K562 (cell line): ENCODE results near the gene PTPMT1. TPM values are rescaled to one million over a fixed set of nuclear protein-coding genes. Genes with fewer than 3 reads are reported as not detected.

Source experiments
- CREB5 ChIP-seq: fragments of 250-450 bp; sonication (Bioruptor Pico); IDR thresholded peaks from 2 replicates; pipeline ENCODE4 v1.5.0; 2020; ENCODE audit warnings: mild to moderate bottlenecking
- DACH1 ChIP-seq: fragments of 450-650 bp; IDR thresholded peaks from 2 replicates; pipeline ENCODE4 v1.6.1; 2018; ENCODE audit not compliant: partially characterized antibody
- ETV5 ChIP-seq: sonication (generic); formaldehyde crosslinking; IDR thresholded peaks from 2 replicates; pipeline ENCODE4 v1.4.0; 2020; ENCODE audit warnings: low read depth, mild to moderate bottlenecking, missing genetic modification reagents
- TCF7 ChIP-seq: sonication (generic); IDR thresholded peaks from 2 replicates; pipeline ENCODE4 v1.6.1; 2016; ENCODE audit warnings: antibody characterized with exemption, borderline replicate concordance
- ZC3H8 ChIP-seq: fragments of 450-650 bp; IDR thresholded peaks from 2 replicates; pipeline ENCODE4 v1.6.1; 2017
- polyA plus RNA-seq, 8 experiments: library from polyadenylated mRNA; depleted of rRNA in 4 of 8; stranded (reverse) in 5 of 8; unstranded in 3 of 8; fragments of >200 nt; fragmentation: Nextera tagmentation in 2 of 8; fragmentation: Illumina TruSeq in 1 of 8; extraction: Ambion mirVana in 2 of 8; extraction: Trizol in 1 of 8; gene quantifications; 2 replicates each; pipeline versions ENCODE4 v1.2.1 to v1.2.3, GENCODE V29; 2011 to 2014; ENCODE audit warnings: inconsistent platforms in 1 of 8, missing spikeins in 1 of 8
- total RNA-seq, 7 experiments: library from RNA; depleted of rRNA in 6 of 7; stranded (reverse); fragments of >200 nt in 6 of 7; fragmentation: Illumina TruSeq in 2 of 7; extraction: Trizol in 2 of 7; gene quantifications; 2 replicates each; pipeline versions ENCODE4 v1.2.1 to v1.2.3, GENCODE V29; 2011 to 2021; ENCODE audit warnings: low replicate concordance in 1 of 7
- TF ChIP-seq, protein P1 (sequence below): IDR thresholded peaks from 2 replicates; pipeline ENCODE4 v1.6.1; 2014; ENCODE audit warnings: antibody characterized with exemption
- TF ChIP-seq, protein P2 (sequence below): fragments of 450-650 bp; IDR thresholded peaks from 2 replicates; pipeline ENCODE4 v1.6.1; 2016; ENCODE audit warnings: low read depth
- TF ChIP-seq, protein P3 (sequence below): fragments of 450-650 bp; IDR thresholded peaks from 2 replicates; pipeline ENCODE4 v1.6.1; 2016; ENCODE audit warnings: antibody characterized with exemption
- TF ChIP-seq, protein P4 (sequence below): fragments of 250-450 bp; sonication (Bioruptor Pico); IDR thresholded peaks from 2 replicates; pipeline ENCODE4 v1.5.0; 2021; ENCODE audit warnings: mild to moderate bottlenecking, borderline replicate concordance

Gene PTPMT1
- total and polyA plus RNA-seq, 9 of the 15 experiments (the other 6 are each of a cell fraction or from before 2014, with no cell fraction given) = 10.4 to 140 (median 67.2) TPM

GRCh38 chr11:47552566-47553405 is 12.6 kb upstream of the PTPMT1 start, which contains the start of gene CELF1 (continued):
- TF ChIP-seq, protein P1, sequence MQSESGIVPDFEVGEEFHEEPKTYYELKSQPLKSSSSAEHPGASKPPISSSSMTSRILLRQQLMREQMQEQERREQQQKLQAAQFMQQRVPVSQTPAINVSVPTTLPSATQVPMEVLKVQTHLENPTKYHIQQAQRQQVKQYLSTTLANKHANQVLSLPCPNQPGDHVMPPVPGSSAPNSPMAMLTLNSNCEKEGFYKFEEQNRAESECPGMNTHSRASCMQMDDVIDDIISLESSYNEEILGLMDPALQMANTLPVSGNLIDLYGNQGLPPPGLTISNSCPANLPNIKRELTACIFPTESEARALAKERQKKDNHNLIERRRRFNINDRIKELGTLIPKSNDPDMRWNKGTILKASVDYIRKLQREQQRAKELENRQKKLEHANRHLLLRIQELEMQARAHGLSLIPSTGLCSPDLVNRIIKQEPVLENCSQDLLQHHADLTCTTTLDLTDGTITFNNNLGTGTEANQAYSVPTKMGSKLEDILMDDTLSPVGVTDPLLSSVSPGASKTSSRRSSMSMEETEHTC = no peak
- TF ChIP-seq, protein P2, sequence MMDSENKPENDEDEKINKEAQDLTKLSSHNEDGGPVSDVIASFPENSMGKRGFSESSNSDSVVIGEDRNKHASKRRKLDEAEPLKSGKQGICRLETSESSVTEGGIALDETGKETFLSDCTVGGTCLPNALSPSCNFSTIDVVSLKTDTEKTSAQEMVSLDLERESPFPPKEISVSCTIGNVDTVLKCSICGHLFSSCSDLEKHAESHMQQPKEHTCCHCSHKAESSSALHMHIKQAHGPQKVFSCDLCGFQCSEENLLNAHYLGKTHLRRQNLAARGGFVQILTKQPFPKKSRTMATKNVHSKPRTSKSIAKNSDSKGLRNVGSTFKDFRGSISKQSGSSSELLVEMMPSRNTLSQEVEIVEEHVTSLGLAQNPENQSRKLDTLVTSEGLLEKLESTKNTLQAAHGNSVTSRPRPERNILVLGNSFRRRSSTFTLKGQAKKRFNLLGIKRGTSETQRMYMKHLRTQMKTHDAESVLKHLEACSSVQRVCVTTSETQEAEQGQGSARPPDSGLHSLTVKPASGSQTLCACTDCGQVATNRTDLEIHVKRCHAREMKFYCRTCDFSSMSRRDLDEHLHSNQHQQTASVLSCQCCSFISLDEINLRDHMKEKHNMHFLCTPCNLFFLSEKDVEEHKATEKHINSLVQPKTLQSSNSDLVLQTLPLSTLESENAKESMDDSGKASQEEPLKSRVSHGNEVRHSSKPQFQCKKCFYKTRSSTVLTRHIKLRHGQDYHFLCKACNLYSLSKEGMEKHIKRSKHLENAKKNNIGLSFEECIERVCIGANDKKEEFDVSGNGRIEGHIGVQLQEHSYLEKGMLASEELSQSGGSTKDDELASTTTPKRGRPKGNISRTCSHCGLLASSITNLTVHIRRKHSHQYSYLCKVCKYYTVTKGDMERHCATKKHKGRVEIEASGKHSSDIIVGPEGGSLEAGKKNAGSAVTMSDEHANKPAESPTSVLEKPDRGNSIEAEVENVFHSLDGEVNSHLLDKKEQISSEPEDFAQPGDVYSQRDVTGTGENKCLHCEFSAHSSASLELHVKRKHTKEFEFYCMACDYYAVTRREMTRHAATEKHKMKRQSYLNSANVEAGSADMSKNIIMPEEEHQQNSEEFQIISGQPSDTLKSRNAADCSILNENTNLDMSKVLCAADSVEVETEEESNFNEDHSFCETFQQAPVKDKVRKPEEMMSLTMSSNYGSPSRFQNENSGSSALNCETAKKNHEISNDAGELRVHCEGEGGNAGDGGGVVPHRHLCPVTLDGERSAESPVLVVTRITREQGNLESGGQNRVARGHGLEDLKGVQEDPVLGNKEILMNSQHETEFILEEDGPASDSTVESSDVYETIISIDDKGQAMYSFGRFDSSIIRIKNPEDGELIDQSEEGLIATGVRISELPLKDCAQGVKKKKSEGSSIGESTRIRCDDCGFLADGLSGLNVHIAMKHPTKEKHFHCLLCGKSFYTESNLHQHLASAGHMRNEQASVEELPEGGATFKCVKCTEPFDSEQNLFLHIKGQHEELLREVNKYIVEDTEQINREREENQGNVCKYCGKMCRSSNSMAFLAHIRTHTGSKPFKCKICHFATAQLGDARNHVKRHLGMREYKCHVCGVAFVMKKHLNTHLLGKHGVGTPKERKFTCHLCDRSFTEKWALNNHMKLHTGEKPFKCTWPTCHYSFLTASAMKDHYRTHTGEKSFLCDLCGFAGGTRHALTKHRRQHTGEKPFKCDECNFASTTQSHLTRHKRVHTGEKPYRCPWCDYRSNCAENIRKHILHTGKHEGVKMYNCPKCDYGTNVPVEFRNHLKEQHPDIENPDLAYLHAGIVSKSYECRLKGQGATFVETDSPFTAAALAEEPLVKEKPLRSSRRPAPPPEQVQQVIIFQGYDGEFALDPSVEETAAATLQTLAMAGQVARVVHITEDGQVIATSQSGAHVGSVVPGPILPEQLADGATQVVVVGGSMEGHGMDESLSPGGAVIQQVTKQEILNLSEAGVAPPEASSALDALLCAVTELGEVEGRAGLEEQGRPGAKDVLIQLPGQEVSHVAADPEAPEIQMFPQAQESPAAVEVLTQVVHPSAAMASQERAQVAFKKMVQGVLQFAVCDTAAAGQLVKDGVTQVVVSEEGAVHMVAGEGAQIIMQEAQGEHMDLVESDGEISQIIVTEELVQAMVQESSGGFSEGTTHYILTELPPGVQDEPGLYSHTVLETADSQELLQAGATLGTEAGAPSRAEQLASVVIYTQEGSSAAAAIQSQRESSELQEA = no peak
- TF ChIP-seq DACH1 = no peak
- TF ChIP-seq CREB5 (CRISPR knock-in tag) = no peak
- TF ChIP-seq, protein P3, sequence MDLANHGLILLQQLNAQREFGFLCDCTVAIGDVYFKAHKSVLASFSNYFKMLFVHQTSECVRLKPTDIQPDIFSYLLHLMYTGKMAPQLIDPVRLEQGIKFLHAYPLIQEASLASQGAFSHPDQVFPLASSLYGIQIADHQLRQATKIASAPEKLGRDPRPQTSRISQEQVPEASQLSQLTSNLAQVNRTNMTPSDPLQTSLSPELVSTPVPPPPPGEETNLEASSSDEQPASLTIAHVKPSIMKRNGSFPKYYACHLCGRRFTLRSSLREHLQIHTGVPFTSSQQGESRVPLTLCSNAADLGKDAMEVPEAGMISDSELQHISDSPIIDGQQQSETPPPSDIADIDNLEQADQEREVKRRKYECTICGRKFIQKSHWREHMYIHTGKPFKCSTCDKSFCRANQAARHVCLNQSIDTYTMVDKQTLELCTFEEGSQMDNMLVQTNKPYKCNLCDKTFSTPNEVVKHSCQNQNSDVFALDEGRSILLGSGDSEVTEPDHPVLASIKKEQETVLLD = peak; percentile 34; the same call in 1 of the 2 replicates
- 0 out of 2 replicates have a peak, but pooled peaks have one; percentile 21 for TF ChIP-seq TCF7
- no peak for TF ChIP-seq ZC3H8
- TF ChIP-seq, protein P4, sequence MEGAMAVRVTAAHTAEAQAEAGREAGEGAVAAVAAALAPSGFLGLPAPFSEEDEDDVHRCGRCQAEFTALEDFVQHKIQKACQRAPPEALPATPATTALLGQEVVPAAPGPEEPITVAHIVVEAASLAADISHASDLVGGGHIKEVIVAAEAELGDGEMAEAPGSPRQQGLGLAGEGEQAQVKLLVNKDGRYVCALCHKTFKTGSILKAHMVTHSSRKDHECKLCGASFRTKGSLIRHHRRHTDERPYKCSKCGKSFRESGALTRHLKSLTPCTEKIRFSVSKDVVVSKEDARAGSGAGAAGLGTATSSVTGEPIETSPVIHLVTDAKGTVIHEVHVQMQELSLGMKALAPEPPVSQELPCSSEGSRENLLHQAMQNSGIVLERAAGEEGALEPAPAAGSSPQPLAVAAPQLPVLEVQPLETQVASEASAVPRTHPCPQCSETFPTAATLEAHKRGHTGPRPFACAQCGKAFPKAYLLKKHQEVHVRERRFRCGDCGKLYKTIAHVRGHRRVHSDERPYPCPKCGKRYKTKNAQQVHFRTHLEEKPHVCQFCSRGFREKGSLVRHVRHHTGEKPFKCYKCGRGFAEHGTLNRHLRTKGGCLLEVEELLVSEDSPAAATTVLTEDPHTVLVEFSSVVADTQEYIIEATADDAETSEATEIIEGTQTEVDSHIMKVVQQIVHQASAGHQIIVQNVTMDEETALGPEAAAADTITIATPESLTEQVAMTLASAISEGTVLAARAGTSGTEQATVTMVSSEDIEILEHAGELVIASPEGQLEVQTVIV (CRISPR knock-in tag) = no peak
- peak; percentile 70 for TF ChIP-seq ETV5 (CRISPR knock-in tag)
